IPS DF 4.7 (cell line): ENCODE measurements around the gene FLCN.
"Not testable (repeated sequence)": the region's sequence is repeated elsewhere in the genome, so short reads cannot be mapped to it uniquely, and the experiment has no call there.

Source experiments
- DNase-seq: peaks from one replicate; pipeline ENCODE4 v3.0.0-alpha.2; 2013; ENCODE audit warnings: low spot score; ENCODE audit errors: extremely low read depth

Gene FLCN

GRCh38 chr17:17214646-17215436 is 22.1 kb downstream of the FLCN start:
- DNase-seq = no peak

- no peak for DNase-seq
Observed at GRCh38 chr17:17213775-17214174, 23.2 kb downstream of the FLCN start.

GRCh38 chr17:17207998-17208397 is 29.0 kb downstream of the FLCN start:
- no peak for DNase-seq

- no peak for DNase-seq
Observed at GRCh38 chr17:17206913-17207335, 30.0 kb downstream of the FLCN start.

- DNase-seq = no peak
Observed at GRCh38 chr17:17206124-17206912, 30.6 kb downstream of the FLCN start, which contains the start of gene PLD6. Gene PLD6 (minus strand): TSS chr17:17206333. CDS start chr17:17206286, 47 bp downstream.

GRCh38 chr17:17205368-17206123 is 31.4 kb downstream of the FLCN start:
- DNase-seq = no peak

GRCh38 chr17:17204635-17205231 is 32.2 kb downstream of the FLCN start:
- no peak for DNase-seq

GRCh38 chr17:17204041-17204591 is 32.9 kb downstream of the FLCN start:
- DNase-seq = no peak

- no peak for DNase-seq
Observed at GRCh38 chr17:17203173-17203730, 33.7 kb downstream of the FLCN start.

- no peak for DNase-seq
Observed at GRCh38 chr17:17201907-17202306, 35.1 kb downstream of the FLCN start.

- DNase-seq = no peak
Observed at GRCh38 chr17:17201271-17201670, 35.7 kb downstream of the FLCN start.

GRCh38 chr17:17200831-17201230 is 36.1 kb downstream of the FLCN start:
- DNase-seq = no peak

- DNase-seq = no peak
Observed at GRCh38 chr17:17200311-17200710, 36.7 kb downstream of the FLCN start.

GRCh38 chr17:17198281-17198680 is 38.7 kb downstream of the FLCN start:
- no peak for DNase-seq

GRCh38 chr17:17196776-17197175 is 40.2 kb downstream of the FLCN start:
- no peak for DNase-seq

- DNase-seq = not testable (repeated sequence)
Observed at GRCh38 chr17:17195466-17195865, 41.5 kb downstream of the FLCN start.

- no peak for DNase-seq
Observed at GRCh38 chr17:17191961-17192381, 45.0 kb downstream of the FLCN start.

GRCh38 chr17:17191346-17191792 is 45.6 kb downstream of the FLCN start:
- no peak for DNase-seq

- no peak for DNase-seq
Observed at GRCh38 chr17:17190188-17190587, 46.8 kb downstream of the FLCN start.

GRCh38 chr17:17189559-17189958 is 47.4 kb downstream of the FLCN start:
- no peak for DNase-seq

GRCh38 chr17:17188586-17188985 is 48.4 kb downstream of the FLCN start:
- no peak for DNase-seq
